Measurements from ENCODE around the gene SPTBN4.
"Not testable (repeated sequence)": the region's sequence is repeated elsewhere in the genome, so short reads cannot be mapped to it uniquely, and the experiment has no call there.

The SPTBN4 gene

DNA sequence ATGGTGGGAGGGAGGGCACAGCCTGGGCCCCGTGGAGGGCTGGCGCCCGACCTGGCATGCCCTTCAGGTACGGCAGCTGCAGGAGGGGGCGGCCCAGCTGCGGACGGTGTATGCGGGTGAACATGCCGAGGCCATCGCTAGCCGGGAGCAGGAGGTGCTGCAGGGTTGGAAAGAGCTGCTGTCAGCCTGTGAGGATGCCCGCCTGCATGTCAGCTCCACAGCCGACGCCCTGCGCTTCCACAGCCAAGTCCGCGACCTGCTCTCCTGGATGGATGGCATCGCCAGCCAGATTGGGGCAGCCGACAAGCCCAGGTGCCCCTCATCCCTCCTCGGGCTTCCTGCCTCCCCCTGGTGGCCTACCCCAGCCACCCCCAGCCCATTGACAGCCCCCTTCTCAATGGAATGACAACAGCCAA, 93.3 kb downstream of the SPTBN4 start:
- Histone ChIP-seq H3K9ac (ENCODE audit: low read depth, low read length) (no peak overlapping the region), H3K27me3 (ENCODE audit: control insufficient read depth, insufficient read depth, low read length) (peaks cover 24% of the 10 kb centered on the region), H3K9me3 (replicated peaks; ENCODE audit: low read length) (no peaks in the 10 kb centered on the region), H3K36me3 (ENCODE audit: insufficient read depth, low read length) (no peaks in the 10 kb centered on the region), H3K4me3 (ENCODE audit: low read length) (no peak overlapping the region), H3K4me2 (ENCODE audit: low read length) (no peak overlapping the region), H3K4me1 (ENCODE audit: control insufficient read depth, insufficient read depth, low read length) (no peaks in the 10 kb centered on the region)

GRCh38 chr19:40561947-40562346, 95.1 kb downstream of the SPTBN4 start:
- Histone ChIP-seq H3K4me2 (ENCODE audit: low read length) (no peak overlapping the region), H3K9me3 (replicated peaks; ENCODE audit: low read length) (no peaks in the 10 kb centered on the region), H3K4me1 (ENCODE audit: control insufficient read depth, insufficient read depth, low read length) (no peaks in the 10 kb centered on the region), H3K4me3 (ENCODE audit: low read length) (no peak overlapping the region), H3K9ac (ENCODE audit: low read depth, low read length) (no peak overlapping the region), H3K36me3 (ENCODE audit: insufficient read depth, low read length) (no peaks in the 10 kb centered on the region), H3K27me3 (ENCODE audit: control insufficient read depth, insufficient read depth, low read length) (peaks cover 33% of the 10 kb centered on the region)

DNA sequence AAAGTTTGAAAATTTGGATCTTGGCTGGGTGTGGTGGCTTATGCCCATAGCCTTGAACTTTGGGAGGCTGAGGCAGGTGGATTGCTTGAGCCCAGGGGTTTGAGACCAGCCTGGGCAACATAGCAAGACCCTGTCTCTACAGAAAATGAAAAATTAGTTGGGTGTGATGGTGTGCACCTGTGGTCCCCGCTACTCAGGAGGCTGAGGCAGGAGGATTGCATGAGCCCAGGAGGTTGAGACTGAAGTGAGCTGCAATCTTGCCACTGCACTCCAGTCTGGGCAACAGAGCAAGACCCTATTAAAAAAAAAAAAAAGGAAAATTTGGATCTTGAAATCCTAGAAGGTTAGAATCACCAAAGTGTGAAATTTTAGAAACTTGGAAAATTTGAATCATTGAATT, 97.7 kb downstream of the SPTBN4 start:
- not testable (repeated sequence) for H3K4me3 ChIP-seq (ENCODE audit: low read length); H3K4me1 ChIP-seq (ENCODE audit: control insufficient read depth, insufficient read depth, low read length); H3K9me3 ChIP-seq (replicated peaks; ENCODE audit: low read length); H3K9ac ChIP-seq (ENCODE audit: low read depth, low read length); H3K4me2 ChIP-seq (ENCODE audit: low read length); H3K36me3 ChIP-seq (ENCODE audit: insufficient read depth, low read length)
- peaks cover 39% of the 10 kb centered on the region for H3K27me3 ChIP-seq (ENCODE audit: control insufficient read depth, insufficient read depth, low read length)

- Histone ChIP-seq H3K36me3 (ENCODE audit: insufficient read depth, low read length) (no peaks in the 10 kb centered on the region), H3K4me3 (ENCODE audit: low read length) (no peak overlapping the region), H3K4me2 (ENCODE audit: low read length) (no peak overlapping the region), H3K9me3 (replicated peaks; ENCODE audit: low read length) (no peaks in the 10 kb centered on the region), H3K27me3 (ENCODE audit: control insufficient read depth, insufficient read depth, low read length) (peaks cover 32% of the 10 kb centered on the region), H3K9ac (ENCODE audit: low read depth, low read length) (no peak overlapping the region), H3K4me1 (ENCODE audit: control insufficient read depth, insufficient read depth, low read length) (peaks cover 14% of the 10 kb centered on the region)
Measured at GRCh38 chr19:40565355-40565754, 98.6 kb downstream of the SPTBN4 start.

- Histone ChIP-seq H3K36me3 (ENCODE audit: insufficient read depth, low read length) (no peaks in the 10 kb centered on the region), H3K9me3 (replicated peaks; ENCODE audit: low read length) (no peaks in the 10 kb centered on the region), H3K4me3 (ENCODE audit: low read length) (no peak overlapping the region), H3K4me1 (ENCODE audit: control insufficient read depth, insufficient read depth, low read length) (peaks cover 14% of the 10 kb centered on the region), H3K27me3 (ENCODE audit: control insufficient read depth, insufficient read depth, low read length) (peaks cover 30% of the 10 kb centered on the region), H3K9ac (ENCODE audit: low read depth, low read length) (no peak overlapping the region), H3K4me2 (ENCODE audit: low read length) (no peak overlapping the region)
Measured at GRCh38 chr19:40565910-40566495, 99.2 kb downstream of the SPTBN4 start.

DNA sequence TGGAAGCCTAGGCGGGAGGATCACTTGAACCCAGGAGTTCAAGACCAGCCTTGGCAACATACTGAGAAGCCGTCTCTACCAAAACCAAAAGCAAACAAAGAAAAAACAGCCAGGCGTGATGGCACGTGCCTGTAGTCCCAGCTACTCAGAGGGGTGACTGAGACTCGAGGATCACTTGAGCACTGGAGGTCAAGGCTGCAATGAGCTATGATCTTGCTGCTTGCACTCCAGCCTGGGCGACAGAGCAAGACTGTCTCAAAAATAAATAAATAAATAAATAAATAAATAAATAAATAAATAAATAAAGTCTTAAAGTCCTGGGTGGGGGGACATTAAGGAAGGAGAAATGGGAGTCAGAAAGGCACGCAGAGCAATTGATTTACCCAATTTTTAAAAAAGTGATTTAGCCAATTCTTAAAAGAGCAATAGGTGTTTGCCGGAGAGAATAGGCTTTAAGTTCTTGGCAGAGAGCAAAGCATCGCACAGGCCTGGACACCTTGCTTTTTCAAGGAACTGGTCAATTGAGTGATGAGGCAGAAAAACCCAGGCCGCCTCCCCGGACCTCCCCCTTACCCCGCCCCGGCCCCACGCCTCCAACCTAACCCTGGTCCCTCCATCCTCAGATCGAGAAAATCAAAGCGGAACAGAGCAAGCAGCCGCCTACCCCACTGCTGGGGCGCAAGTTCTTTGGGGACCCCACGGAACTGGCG, 100.4 kb downstream of the SPTBN4 start:
- H3K4me2 ChIP-seq (ENCODE audit: low read length), result peak overlapping the region; percentile 87
- peak overlapping the region; percentile 61 for H3K4me3 ChIP-seq (ENCODE audit: low read length)
- no peaks in the 10 kb centered on the region for H3K36me3 ChIP-seq (ENCODE audit: insufficient read depth, low read length)
- peaks cover 30% of the 10 kb centered on the region for H3K27me3 ChIP-seq (ENCODE audit: control insufficient read depth, insufficient read depth, low read length)
- H3K4me1 ChIP-seq (ENCODE audit: control insufficient read depth, insufficient read depth, low read length), result peaks cover 14% of the 10 kb centered on the region
- no peak overlapping the region for H3K9ac ChIP-seq (ENCODE audit: low read depth, low read length)
- no peaks in the 10 kb centered on the region for H3K9me3 ChIP-seq (replicated peaks; ENCODE audit: low read length)

DNA sequence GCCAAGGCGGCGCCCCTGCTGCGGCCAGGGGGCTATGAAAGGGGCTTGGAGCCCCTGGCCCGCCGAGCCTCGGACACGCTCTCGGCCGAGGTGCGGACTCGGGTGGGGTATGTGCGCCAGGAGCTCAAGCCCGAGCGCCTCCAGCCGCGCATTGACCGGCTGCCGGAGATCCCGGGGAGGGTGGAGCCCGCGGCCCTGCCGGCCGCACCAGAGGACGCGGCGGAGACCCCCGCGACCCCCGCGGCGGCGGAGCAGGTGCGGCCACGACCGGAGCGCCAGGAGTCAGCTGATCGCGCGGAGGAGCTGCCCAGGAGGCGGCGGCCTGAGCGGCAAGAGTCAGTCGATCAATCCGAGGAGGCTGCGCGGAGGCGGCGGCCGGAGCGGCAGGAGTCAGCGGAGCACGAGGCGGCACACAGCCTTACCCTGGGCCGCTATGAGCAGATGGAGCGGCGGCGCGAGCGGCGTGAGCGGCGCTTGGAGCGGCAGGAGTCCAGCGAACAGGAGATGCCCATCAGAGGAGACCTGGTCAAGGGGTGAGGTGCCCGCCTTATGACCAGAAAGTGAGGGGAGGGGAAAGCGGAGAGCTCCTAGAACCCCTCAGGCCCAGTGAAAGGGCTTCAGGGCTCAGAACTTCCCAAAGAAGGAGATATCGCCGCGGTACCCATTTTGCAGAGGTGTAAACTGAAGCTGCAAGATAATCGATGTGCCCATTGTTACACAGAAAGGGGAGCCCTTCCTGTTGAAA, 101.1 kb downstream of the SPTBN4 start:
- H3K4me3 ChIP-seq (ENCODE audit: low read length), result peak overlapping the region; percentile 61
- peaks cover 14% of the 10 kb centered on the region for H3K4me1 ChIP-seq (ENCODE audit: control insufficient read depth, insufficient read depth, low read length)
- peaks cover 30% of the 10 kb centered on the region for H3K27me3 ChIP-seq (ENCODE audit: control insufficient read depth, insufficient read depth, low read length)
- no peak overlapping the region for H3K9ac ChIP-seq (ENCODE audit: low read depth, low read length)
- H3K9me3 ChIP-seq (replicated peaks; ENCODE audit: low read length), result no peaks in the 10 kb centered on the region
- no peaks in the 10 kb centered on the region for H3K36me3 ChIP-seq (ENCODE audit: insufficient read depth, low read length)
- peak overlapping the region; percentile 87 for H3K4me2 ChIP-seq (ENCODE audit: low read length)

DNA sequence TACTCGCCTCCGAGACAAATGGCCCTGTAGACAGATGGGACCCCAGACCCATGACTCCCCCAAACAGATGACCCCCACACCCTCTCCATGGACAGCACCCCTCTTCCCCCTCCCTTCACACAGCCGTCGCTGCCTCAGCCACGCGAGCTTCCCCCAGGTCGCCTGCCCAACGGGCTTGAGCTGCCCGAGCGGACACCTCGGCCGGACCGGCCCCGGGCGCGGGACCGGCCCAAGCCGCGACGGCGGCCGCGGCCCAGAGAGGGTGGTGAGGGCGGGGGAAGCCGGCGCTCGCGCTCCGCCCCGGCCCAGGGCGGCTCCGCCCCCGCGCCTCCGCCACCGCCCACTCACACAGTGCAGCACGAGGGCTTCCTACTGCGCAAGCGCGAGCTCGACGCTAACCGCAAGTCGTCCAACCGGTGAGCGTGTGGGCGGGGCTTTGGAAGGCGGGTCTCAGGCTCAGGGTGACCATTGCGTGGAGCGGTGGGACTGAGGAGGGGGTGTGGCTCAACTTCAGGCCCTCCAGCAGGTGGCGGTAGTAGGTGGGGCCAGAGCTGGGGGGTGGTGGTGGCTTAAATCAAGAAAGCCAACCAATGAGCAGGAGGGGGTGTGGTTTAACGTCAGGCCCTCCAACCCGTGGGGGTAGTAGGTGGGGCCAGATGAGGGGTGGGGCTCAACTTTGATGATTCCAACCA, 103.7 kb downstream of the SPTBN4 start:
- Histone ChIP-seq H3K27me3 (ENCODE audit: control insufficient read depth, insufficient read depth, low read length) (peaks cover 22% of the 10 kb centered on the region), H3K4me3 (ENCODE audit: low read length) (peak overlapping the region; percentile 82), H3K4me2 (ENCODE audit: low read length) (peak overlapping the region; percentile 92), H3K9me3 (replicated peaks; ENCODE audit: low read length) (no peaks in the 10 kb centered on the region), H3K4me1 (ENCODE audit: control insufficient read depth, insufficient read depth, low read length) (peaks cover 14% of the 10 kb centered on the region), H3K36me3 (ENCODE audit: insufficient read depth, low read length) (no peaks in the 10 kb centered on the region), H3K9ac (ENCODE audit: low read depth, low read length) (peak overlapping the region; percentile 96)

GRCh38 chr19:40571005-40571318, 104.2 kb downstream of the SPTBN4 start:
- Histone ChIP-seq H3K9ac (ENCODE audit: low read depth, low read length) (no peak overlapping the region), H3K4me1 (ENCODE audit: control insufficient read depth, insufficient read depth, low read length) (peaks cover 14% of the 10 kb centered on the region), H3K9me3 (replicated peaks; ENCODE audit: low read length) (no peaks in the 10 kb centered on the region), H3K4me3 (ENCODE audit: low read length) (no peak overlapping the region), H3K36me3 (ENCODE audit: insufficient read depth, low read length) (no peaks in the 10 kb centered on the region), H3K27me3 (ENCODE audit: control insufficient read depth, insufficient read depth, low read length) (peaks cover 17% of the 10 kb centered on the region), H3K4me2 (ENCODE audit: low read length) (peak overlapping the region; percentile 21)

DNA sequence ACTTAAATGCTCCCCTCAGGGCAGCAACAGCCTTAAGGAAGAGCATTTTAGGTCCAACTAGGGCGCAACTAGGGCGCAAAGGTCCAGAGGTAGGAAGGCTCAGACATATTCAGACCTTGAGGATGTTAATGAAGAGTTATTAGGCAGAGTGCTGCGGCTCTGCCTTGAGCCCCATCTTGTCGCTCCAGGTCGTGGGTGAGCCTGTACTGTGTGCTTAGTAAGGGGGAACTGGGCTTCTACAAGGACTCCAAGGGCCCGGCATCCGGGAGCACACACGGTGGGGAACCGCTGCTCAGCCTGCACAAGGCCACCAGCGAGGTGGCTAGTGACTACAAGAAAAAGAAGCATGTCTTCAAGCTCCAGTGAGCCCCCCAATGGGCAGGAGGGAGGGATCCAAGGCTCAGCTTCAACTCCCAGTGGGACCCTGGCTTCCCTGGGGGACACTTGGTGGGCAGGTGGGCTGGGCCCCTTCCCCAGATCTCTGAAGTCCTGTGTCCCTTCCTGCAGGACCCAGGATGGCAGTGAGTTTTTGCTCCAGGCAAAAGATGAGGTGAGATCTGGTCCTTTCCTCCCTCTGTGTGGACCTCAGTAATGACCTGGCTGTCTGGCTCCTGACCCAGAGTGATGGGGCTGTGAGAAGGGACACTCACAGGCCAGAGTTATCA, 105.2 kb downstream of the SPTBN4 start:
- Histone ChIP-seq H3K27me3 (ENCODE audit: control insufficient read depth, insufficient read depth, low read length) (peaks cover 13% of the 10 kb centered on the region), H3K9ac (ENCODE audit: low read depth, low read length) (no peak overlapping the region), H3K4me2 (ENCODE audit: low read length) (no peak overlapping the region), H3K9me3 (replicated peaks; ENCODE audit: low read length) (no peaks in the 10 kb centered on the region), H3K4me3 (ENCODE audit: low read length) (no peak overlapping the region), H3K4me1 (ENCODE audit: control insufficient read depth, insufficient read depth, low read length) (peaks cover 14% of the 10 kb centered on the region), H3K36me3 (ENCODE audit: insufficient read depth, low read length) (no peaks in the 10 kb centered on the region)

DNA sequence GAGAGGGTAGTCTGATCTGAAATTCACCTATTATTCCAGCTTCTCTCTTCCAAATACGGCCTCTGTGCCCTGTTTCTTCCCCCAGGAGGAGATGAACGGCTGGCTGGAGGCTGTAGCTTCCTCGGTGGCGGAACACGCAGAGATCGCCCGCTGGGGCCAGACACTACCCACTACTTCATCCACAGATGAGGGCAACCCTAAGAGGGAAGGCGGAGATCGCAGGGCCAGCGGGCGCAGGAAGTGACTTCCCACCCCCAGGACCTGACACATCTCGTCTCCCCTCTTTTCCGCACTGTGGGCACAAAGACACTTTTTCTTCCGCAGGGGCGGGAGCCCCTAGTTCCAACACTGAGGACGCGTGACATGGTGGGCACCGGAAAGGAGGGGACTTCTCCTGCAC, 108.5 kb downstream of the SPTBN4 start:
- Histone ChIP-seq H3K4me3 (ENCODE audit: low read length) (no peak overlapping the region), H3K9me3 (replicated peaks; ENCODE audit: low read length) (no peaks in the 10 kb centered on the region), H3K27me3 (ENCODE audit: control insufficient read depth, insufficient read depth, low read length) (no peaks in the 10 kb centered on the region), H3K36me3 (ENCODE audit: insufficient read depth, low read length) (peaks cover 16% of the 10 kb centered on the region), H3K9ac (ENCODE audit: low read depth, low read length) (no peak overlapping the region), H3K4me2 (ENCODE audit: low read length) (no peak overlapping the region), H3K4me1 (ENCODE audit: control insufficient read depth, insufficient read depth, low read length) (peaks cover 4% of the 10 kb centered on the region)
